Stimulated activated CD8-positive, alpha-beta memory T cell treated with anti-CD3 and anti-CD28 coated beads, Interleukin-12 subunit alpha, Interleukin-12 subunit beta, amount 100 ng/mL, for 1 hour (primary cell): Measurements from ENCODE around the gene CHRNA4.
"Not testable (repeated sequence)": the region's sequence is repeated elsewhere in the genome, so short reads cannot be mapped to it uniquely, and the experiment has no call there.

Experiments
- DNase-seq: peaks from one replicate; pipeline ENCODE4 v3.0.0-alpha.2; 2020; ENCODE audit warnings: low read depth

Gene CHRNA4

DNA sequence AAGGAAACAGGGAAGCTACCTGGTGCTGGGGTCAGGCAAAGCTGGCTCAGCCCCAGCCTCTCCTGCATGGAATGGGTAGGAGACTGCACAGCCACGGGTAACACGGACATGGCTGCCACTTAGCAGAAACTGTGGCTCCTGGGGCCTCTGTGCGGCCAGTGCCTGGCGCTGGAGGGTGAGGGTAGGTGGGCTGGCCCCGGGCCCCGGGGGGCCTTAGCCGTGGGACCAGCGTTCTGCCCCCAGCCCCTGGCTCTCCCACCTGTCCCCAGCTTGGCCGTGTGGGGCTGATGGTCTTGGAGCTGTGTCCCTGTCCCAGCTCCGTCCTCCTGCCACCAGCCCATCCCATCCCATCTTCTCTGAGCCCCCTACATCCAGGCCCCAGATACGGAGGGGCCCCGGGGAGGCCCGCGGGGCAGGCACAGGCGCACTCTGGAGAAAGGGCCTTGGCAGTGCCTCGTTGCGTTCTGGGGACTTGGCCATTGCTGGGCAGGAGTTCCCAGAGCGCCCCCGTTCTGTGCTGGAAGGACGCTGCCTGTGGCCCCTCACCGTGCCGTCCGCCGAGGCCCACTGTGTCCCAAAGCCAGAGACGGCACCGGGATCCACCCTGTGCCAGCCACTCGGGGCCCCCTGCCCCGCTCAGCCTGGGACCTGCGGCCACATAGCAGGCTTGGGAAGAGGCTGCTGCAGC lies 12.2 kb downstream of the CHRNA4 start:
- DNase-seq = no peak

DNA sequence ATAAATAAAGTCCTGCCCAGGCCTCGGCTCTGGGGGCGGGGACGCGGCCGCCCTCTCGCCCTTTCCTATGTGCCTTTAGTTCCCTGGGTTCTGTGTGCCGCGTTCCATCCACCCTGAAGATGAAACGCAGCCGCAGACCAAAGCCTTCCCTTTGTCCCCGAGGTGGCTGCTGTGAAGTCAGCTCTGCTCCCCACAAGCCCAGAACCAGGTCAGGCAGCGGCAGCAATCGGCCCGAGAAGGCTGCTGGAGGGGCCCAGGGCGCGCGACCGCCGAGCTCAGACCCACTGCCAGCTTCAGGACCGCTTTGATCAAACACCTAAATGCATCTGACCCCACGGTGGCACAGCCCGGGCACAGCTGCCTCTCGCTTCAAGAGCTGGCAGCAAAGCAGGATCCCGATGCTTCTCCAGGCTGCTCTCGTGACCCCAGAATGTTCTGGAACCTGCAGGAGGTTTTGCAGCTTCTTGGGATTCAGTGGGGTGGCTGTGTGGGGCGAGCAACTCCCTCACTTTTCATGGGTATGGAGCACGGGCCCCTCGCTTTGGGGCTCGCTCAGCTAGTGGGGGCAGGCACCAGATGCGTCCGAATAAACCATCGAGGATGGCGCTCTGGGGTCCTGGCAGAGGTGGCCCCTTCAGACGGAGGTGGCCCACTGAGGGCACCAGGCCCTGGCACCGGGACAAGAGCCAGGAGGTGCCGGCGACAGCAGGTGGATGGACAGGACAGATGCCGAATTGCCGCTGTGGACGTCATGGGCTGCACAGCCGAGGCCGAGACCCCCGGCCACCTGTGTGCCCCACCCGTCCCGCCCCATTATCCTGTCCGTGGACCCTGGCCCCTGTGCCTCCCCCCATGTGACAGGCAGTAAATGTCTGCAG lies 13.0 kb downstream of the CHRNA4 start:
- DNase-seq = no peak

DNA sequence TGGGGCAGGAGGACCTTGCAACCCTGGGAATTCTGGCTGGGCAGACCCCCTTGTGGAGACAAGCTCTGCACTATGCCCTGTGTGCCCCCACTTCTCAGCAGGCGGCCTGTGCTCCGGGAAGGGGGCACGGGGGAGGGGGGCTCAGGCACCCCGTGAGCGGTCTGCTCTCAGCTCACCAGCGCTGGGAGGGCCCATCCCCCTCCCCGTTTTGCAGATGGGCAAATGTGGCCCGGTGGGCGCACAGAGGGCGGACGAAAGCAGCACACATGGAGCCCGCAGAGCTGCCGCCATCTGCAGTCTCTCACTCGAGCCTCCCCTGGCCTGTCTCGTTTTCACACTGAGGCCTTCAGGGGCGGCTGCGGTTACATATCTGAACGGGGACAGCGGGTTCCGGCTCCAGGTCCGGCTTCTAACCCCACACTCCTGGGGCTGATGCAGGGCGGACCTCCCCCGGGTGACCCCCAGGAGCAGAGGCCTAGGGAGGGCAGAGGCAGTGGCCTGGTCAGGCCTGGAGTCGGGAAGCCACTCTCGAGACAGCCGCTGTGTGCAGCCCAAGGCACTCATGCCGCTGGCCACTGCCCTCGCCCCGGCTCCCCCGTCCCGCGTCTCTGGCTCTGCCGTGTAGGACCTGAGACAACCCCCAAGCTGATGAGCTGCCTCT lies 13.9 kb downstream of the CHRNA4 start:
- DNase-seq = no peak

- DNase-seq = no peak
Measured at GRCh38 chr20:63346131-63347080, 14.7 kb downstream of the CHRNA4 start.

DNA sequence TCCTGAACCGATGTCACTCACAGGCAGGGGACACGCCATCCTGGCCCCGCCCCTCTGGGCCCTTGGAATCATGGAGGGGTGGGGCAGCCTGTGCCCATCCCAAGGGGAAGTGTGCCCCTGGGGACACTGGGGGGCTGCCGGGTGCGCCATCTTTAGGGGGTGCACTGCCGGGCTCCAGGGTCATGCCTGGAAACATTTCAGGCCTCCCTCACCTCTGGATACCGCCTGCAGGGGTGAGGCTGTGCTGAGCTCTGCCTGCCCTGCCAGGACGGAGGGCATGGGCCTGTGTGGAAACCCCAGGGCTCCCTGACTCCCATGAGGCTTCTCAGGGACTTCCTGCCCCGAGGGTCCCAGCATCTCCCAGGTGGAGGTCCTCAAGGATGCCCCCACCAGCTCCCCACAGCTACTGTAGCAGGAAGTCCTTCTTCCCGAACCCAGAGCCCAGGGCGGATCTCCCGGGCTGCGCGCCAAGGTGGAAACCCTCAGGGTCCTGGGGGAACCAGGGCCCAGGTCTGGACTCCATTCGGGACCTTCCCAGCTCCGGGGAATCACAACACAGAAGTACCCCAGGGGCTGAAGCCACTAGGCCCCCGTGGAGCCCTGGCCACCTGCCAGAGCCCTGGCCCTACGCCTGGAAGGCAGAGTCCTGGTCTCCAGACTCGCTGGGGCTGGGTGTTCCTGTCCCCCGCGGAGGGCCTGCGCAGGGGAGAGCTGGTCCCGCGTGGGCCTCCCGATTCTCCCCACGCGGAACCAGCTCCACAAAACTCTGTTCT lies 15.6 kb downstream of the CHRNA4 start:
- DNase-seq = no peak

DNA sequence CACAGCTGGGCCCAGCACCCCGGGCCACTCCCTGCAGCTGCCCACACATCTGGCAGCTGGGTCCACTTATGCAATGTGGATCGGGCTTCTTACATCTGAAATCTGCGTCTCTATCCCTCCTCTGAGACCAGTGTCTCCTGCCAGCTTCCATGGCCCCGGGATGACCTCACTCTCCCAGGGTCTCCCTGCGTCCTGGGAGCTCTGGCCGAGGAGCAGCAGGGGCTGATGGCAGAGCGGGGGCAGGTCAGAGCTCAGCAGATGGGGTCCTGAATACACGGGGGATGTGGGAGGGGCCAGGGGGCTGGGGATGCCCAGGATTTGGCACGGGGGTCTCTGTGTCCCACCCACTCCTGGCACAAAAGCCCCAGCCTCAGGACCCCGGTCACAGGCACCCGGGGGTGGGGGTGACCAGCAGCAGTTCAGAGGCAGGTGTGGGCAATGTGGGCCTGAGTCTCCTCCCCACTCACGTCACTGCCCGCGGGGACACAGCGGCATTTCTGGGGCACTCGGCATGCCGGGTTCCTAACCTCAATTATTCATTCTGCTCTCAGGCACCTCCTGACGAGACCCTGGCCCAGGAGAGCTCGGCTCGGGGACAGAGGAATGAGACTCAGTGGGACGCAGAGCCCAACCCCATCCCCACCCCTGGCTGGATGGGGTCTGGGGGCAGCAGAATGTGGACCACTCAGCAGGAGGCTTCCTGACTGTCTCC lies 16.4 kb downstream of the CHRNA4 start:
- no peak for DNase-seq

- no peak for DNase-seq
Measured at GRCh38 chr20:63343460-63344445, 17.4 kb downstream of the CHRNA4 start.

GRCh38 chr20:63342561-63343459 lies 18.3 kb downstream of the CHRNA4 start:
- DNase-seq = no peak

DNA sequence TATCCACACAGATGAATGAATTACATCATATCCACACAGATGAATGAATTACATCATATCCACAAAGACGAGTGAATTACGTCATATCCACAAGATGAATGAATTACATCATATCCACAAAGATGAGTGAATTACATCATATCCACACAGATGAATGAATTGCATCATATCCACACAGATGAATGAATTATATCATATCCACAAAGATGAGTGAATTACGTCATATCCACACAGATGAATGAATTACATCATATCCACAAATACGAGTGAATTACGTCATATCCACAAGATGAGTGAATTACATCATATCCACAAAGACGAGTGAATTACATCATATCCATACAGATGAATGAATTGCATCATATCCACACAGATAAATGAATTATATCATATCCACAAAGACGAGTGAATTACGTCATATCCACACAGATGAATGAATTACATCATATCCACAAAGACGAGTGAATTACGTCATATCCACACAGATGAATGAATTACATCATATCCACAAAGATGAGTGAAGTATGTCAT lies 20.9 kb downstream of the CHRNA4 start:
- not testable (repeated sequence) for DNase-seq

GRCh38 chr20:63339154-63340094 lies 21.7 kb downstream of the CHRNA4 start:
- DNase-seq = not testable (repeated sequence)

- no peak for DNase-seq
Measured at GRCh38 chr20:63337786-63338420, 23.2 kb downstream of the CHRNA4 start.

- DNase-seq = no peak
Measured at GRCh38 chr20:63336232-63336752, 24.9 kb downstream of the CHRNA4 start.

DNA sequence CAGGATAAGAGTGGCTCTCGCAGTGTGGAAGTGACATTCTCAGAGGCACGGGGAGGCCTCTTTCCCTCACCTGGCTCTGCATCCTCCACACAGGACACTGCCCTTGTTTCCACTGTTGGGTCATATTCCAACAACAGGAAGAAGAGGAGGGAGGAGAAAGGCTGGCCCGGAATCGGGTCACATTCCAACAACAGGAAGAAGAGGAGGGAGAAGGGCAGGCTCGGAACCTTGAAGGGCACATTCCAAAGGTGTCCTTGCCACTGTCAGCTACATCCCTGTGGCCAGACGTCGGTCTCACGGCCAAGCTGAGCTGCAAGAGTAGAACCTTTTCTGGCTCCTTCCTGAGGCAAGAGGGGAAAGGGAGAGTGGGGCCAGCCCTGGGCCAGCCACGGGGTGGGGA lies 25.4 kb downstream of the CHRNA4 start:
- DNase-seq = no peak

DNA sequence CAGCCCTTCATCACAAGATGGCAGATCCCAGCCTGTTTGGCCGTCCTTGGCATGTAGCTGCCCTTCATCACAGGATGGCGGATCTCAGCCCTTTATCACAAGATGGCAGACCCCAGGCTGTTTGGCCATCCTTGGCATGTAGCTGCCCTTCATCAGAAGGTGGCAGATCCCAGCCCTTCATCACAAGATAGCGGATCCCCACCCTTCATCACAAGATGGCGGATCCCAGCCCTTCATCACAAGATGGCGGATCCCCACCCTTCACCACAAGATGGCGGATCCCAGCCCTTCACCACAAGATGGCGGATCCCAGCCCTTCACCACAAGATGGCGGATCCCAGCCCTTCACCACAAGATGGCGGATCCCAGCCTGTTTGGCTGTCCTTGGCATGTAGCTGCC lies 26.1 kb downstream of the CHRNA4 start:
- not testable (repeated sequence) for DNase-seq

DNA sequence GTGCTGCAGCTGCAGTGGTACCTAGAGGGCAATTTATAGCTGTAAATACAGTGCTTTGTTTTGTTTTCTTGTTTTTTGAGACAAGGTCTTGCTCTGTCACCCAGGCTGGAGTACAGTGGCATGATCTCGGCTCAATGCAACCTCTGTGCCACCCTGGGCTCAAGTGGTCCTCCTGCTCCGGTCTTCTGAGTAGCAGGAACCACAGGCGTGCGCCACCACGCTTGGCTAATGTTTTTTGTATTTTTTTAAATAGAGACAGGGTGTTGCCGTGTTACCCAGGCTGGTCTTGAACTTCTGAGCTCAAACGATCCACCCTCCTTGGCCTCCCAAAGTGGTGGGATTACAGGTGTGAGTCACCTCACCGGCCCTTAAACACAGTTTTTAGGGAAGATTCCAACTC lies 26.8 kb downstream of the CHRNA4 start:
- DNase-seq = no peak
